ENCODE measurements around the gene POTEG.
"Not testable (repeated sequence)": the region's sequence is repeated elsewhere in the genome, so short reads cannot be mapped to it uniquely, and the experiment has no call there.

Gene POTEG

GRCh38 chr14:19383008-19383584, 51.0 kb downstream of the POTEG start:
- DNase-seq; in situ Hi-C loops (cut with HindIII; ENCODE audit: low pct_ligation_motif_present, low pct_unique_long_range_greater_than_20kb, low sequenced_read_pairs): not testable (repeated sequence)

DNA sequence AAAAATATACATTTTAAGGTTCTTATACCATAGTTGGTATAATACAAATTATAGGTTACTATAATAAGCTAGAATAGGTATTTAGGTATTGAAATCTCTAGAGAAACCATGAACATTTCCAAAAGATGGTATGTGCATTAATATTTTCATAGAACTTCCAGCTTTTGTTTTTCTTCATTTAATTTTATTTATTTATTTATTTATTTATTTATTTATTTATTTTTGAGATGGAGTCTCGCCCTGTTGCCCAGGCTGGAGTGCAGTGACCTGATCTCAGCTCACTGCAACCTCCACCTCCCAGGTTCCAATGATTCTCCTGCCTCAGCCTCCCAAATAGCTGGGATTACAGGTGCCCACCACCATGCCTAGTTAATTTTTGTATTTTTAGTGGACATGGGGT, 54.0 kb downstream of the POTEG start:
- in situ Hi-C loops (cut with HindIII; ENCODE audit: low pct_ligation_motif_present, low pct_unique_long_range_greater_than_20kb, low sequenced_read_pairs); DNase-seq: not testable (repeated sequence)

GRCh38 chr14:19374451-19374903, 59.7 kb downstream of the POTEG start:
- in situ Hi-C loops (cut with HindIII; ENCODE audit: low pct_ligation_motif_present, low pct_unique_long_range_greater_than_20kb, low sequenced_read_pairs); DNase-seq: not testable (repeated sequence)

DNA sequence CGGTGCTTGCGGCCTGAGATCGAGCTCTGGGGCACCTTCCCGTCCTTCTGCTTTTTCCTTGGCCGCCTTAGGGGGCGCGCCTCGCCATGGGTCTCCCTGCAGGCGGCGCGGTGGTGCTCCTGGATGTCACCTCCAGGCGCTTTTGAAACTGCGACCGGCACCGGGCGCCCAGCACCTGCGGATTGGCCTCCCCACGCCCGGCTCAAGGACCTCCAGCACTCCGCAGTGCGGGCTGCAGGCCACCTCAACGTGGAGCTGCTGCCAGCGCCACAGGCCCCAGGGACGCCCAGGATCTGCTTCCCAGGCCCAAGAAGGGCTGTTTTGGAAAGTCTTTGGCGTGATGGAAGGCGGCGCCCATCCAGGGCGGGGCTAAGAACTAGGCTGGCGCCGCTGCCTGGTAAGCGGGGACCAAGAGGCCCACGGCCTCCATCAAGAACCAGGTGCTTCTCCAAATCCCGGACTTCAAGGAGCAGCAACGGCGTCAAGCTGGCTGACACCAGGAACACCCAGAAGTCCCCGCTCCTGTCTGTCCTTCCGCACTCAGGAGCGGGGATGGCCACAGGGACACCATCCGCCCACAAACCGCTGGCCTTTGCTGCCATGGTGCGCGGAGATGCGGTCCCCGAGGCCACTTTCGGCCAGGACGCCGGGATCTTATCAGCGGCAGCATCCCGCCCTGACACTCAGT, 61.2 kb downstream of the POTEG start:
- in situ Hi-C loops (cut with HindIII; ENCODE audit: low pct_ligation_motif_present, low pct_unique_long_range_greater_than_20kb, low sequenced_read_pairs); DNase-seq: not testable (repeated sequence)

- in situ Hi-C loops (cut with HindIII; ENCODE audit: low pct_ligation_motif_present, low pct_unique_long_range_greater_than_20kb, low sequenced_read_pairs); DNase-seq: not testable (repeated sequence)
Observed at GRCh38 chr14:19371767-19372166, 62.4 kb downstream of the POTEG start.

DNA sequence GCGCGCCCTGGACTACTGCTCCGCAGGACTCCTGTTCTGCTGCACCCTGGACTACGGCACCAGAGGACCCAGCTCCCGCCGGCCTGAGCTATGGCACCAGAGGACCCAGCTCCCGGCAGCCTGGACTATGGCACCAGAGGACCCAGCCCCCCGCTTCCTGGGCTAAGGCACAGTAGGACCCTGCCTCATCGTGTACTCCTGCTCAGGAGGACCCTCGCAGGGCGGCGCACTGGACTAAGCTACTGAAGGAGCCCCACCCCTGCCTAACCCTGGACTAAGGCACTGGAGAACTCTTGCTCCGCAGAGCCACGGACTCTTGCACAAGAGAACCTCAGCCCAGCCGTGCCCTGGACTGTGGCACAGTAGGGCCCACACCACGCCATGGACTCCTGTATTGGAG, 71.3 kb downstream of the POTEG start:
- DNase-seq; in situ Hi-C loops (cut with HindIII; ENCODE audit: low pct_ligation_motif_present, low pct_unique_long_range_greater_than_20kb, low sequenced_read_pairs): not testable (repeated sequence)

GRCh38 chr14:19362323-19362722, 71.8 kb downstream of the POTEG start:
- in situ Hi-C loops (cut with HindIII; ENCODE audit: low pct_ligation_motif_present, low pct_unique_long_range_greater_than_20kb, low sequenced_read_pairs); DNase-seq: not testable (repeated sequence)

DNA sequence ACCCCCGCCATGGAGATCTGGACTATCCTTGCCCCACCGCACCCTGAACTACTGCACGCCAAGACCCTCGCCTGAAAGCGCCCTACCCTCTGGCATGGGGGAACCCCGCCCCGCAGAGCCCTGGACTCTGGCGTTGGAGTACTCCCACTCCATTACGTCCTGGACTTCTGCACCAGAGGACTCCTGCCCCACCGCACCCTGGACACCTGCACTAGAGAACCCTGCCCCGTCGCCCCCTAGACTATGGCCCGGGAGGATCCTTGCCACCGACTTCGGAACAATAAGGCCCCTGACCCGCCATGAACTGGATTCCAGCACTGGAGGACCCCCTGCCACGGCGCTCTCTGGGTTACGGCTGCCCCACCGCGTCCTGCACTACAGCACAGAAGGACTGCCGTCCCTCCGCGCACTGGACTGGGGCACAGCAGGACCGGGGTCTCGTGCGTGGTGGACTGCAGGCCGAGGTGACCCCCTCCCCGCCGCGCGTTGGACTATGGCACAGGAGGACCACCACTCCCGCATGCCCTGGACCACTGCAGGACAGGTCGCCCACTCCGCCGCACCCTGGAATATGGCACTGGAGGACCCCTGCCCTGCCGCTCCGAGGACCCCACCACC, 72.4 kb downstream of the POTEG start:
- in situ Hi-C loops (cut with HindIII; ENCODE audit: low pct_ligation_motif_present, low pct_unique_long_range_greater_than_20kb, low sequenced_read_pairs); DNase-seq: not testable (repeated sequence)

- in situ Hi-C loops (cut with HindIII; ENCODE audit: low pct_ligation_motif_present, low pct_unique_long_range_greater_than_20kb, low sequenced_read_pairs); DNase-seq: not testable (repeated sequence)
Observed at GRCh38 chr14:19360937-19361635, 73.1 kb downstream of the POTEG start.
